Kidney glomerular epithelial cell (primary cell): ENCODE measurements around the gene TJAP1.
"Not testable (repeated sequence)": the region's sequence is repeated elsewhere in the genome, so short reads cannot be mapped to it uniquely, and the experiment has no call there.

Experiments used
- DNase-seq: peaks from one replicate; lab custom pipeline; 2025; lab: John Stamatoyannopoulos, UW

Gene TJAP1

GRCh38 chr6:43481591-43482236 is 4.3 kb downstream of the TJAP1 start:
- DNase-seq = no peak

DNA sequence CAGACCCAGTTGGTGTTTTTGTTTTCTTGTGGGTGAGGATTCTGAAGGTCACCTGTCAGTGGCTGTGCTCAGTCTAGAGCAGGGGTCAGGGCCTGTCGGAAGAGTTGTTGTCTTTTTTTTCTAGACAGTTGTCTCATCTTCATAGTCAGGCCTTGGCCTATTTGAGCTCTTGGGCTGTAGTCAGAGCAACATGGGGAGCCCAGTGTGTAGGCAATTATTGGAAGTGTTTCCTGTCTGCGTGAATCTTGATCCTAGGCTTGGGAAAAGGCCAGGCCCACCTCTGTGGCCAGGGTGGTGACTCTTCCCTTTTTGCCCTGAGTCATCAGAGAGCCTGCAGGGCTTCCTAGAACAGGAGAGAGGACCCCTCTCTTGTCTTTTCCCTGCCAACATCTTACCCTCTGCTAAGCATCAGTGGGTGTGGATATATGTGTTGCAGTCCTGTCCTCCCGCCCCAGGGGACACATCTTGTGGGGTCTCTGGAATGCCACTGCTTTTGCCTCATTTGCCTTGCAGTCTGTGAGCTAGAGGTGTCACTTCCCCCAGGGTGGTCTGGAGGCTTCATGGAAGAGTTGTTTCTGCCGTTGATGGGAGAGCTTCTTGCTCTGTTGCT is 11.4 kb downstream of the TJAP1 start:
- DNase-seq = no peak

DNA sequence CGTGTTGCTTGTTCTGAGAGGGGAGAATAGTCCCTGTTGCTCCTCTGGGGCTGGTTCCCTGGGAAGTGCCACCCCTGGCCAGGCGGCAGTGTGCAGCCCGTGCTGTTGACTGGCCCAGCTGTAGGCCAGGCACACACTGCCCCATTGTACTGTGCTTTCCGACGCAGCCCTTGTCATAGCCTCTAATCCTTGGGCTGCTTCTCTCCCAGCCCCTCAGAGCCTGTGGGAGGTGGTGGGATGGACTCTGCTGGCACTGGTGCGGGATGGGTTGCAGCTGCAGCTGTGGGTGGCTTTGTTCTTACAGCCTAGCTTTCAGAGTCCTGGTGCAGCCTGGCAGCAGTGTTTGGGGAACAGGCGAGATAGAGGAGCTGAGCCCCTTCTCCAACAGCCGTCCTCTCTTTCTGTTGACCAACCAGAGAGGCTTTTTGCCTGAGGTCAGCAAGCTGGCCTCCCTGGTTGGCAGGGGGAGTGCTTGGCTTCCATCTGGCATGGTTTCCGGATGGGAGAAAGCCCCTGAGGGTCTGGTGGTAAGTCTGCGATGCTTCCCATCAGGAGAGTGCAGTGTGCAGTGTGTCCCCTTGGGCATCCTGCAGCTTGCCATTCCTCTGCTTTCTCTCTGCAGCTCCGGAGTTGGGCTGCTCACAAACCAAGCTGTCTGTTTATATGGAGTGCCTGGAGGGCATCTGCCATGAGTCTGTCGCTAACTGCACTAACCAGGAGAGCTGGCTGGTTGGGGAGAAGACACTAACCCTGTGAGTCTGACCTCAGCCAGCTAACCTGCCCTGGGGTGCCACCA is 12.1 kb downstream of the TJAP1 start:
- DNase-seq = no peak

DNA sequence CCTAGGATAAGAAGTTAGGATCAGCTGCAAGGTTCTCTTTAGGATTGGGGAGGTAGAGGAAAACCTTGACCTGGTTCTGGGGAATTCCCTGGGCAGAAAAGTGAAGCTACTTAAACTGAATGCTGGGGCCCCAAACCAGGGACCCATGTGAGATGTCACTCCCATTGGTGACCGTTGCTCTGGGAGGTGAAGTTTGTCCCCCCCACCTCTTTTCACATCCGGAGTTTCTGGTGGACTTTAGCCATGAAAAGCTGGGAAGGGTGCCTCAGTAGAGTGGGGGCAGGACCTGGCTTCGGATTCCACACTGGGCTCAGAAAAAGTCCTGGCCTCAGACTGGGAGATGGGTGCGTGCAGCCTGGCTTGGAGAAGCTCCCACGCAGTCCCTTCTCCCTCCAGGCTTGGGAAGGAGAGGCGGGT is 13.2 kb downstream of the TJAP1 start:
- DNase-seq = no peak

- no peak for DNase-seq
Measured at GRCh38 chr6:43491750-43492661, 14.6 kb downstream of the TJAP1 start.

- DNase-seq = no peak
Measured at GRCh38 chr6:43492673-43493072, 15.3 kb downstream of the TJAP1 start.

DNA sequence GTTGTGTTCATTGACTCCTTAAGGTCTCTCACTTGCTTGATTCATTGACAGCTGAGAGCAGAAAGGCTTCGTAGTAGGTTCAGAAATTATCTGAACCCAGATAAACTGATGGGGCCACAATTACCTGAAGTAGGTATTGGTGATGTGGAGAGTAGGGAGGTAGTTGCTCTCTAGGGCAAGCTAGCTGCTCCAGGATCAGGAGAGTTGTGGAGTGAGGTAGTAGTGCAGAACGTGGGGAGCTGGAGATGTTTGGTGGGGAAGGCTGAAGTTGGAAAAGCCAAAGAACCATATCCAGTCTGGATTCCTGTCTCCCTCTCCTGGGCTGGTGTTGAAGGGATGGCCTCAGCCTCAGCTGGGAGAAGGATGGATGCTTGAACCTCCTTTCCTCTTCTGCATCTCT is 15.9 kb downstream of the TJAP1 start:
- DNase-seq = no peak

DNA sequence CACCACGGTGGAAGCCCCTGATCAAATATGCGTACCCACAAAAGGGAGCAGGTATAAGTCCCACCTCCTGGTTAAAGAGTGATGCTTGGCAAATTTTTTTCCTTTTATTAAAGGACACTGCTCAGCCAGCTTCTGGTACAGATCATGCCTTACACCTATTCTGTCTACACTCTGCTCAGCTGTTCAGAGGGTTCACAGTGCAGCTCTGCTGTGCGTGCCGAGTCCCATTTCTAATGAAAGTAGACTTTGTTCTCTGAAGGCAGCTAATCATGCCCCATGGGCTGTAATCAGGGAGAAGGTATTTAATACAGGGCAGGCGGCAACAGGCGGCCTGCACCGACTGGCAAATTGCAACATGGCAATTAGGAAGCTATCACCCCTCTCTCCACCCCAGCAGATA is 16.5 kb downstream of the TJAP1 start:
- no peak for DNase-seq

DNA sequence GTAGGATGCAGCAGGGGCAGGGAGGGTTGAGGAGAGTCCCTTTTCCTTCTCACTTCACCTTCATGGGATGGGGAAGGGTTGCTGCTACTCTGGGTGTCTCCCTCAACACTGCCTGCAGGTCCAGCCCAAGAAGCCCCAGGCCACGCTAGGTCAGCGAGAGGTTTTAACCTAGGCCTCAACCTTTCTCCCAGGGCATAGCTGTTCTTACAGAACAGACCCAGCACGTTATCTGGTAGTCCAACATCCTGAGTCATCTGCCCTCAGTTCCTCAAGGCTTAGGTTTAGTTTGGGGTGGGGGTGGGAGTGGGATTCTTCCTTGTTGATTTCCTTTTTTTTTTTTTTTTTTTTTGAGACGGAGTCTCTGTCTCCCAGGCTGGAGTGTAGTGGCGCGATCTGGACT is 17.0 kb downstream of the TJAP1 start:
- DNase-seq = no peak

DNA sequence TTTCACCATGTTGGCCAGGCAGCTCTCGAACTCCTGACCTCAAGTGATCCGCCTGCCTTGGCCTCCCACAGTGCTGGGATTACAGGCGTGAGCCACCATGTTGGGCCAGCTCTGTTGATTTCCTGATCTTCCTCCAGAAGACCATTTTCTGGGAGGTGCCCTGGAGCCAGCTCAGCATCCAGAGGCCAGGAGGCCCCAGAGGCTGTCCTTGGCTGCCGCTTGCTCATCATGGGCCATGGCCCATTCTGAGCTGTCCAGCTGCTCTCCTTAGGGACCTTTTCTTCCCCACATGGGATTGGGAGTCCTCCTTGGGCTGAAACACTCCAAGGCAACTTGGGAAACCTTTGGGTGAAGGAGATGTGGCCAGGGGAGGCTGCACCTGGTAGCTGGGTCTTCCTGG is 17.4 kb downstream of the TJAP1 start:
- no peak for DNase-seq

GRCh38 chr6:43495409-43495941 is 18.1 kb downstream of the TJAP1 start:
- no peak for DNase-seq

- no peak for DNase-seq
Measured at GRCh38 chr6:43496370-43497128, 19.2 kb downstream of the TJAP1 start.

- no peak for DNase-seq
Measured at GRCh38 chr6:43497129-43497396, 19.7 kb downstream of the TJAP1 start.

- DNase-seq = no peak
Measured at GRCh38 chr6:43497689-43498088, 20.3 kb downstream of the TJAP1 start.

GRCh38 chr6:43498291-43498690 is 20.9 kb downstream of the TJAP1 start:
- not testable (repeated sequence) for DNase-seq

DNA sequence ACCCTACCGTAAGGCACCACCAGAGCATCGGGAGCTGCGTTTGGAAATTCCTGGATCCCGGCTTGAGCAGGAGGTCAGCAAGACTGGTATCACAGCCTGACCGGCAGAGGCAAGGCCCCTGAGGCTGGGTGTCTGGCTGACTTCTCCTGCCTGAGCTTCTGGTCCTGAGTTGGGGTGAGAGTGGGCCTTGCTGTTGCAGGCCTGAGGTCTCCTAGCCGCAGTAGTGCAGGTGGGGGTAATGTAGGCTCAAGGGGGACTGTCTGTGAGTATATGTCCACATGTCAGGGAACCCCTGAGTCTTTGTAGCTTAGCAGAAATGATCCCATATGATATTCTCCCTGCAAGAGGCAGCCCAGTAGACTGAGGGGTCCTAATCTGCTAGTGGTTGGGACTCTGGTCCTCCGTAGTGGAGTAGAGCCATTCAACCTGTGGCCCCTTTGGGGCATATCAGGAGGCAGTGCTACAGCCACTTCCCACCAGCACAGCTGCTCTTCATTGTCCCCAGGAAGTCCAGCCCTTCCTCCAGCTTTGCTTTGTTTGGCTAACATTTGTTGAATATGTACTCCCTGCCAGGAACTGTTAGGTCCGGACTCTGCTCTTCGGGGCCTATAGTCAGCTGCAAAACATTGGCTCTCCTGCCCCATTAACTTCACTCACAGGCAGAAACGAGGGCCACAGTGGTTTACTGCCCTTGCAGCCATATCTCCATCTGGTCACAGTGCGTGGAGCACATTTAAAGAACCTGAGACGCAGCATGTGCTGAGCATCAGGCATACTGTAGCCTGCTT is 21.9 kb downstream of the TJAP1 start:
- DNase-seq = no peak

DNA sequence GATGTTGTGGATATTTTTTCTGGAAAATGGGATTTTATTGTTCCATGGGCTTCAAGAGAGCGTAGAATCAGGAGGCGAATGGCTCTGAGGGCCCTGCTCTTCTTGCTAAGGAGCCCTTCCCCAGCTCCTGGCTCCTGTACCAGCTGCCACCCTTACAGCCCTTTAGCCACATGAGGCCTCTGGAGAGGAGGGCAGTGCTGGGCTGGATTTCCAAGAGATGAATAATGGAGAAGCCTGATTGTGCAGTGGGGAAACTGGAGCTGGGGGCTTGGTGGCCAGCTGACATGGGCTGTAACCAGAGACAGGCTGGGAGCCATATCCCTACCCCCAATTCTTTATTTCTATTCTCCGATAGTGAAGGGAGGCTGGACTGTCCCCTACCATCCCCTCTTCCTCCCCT is 23.6 kb downstream of the TJAP1 start:
- no peak for DNase-seq

DNA sequence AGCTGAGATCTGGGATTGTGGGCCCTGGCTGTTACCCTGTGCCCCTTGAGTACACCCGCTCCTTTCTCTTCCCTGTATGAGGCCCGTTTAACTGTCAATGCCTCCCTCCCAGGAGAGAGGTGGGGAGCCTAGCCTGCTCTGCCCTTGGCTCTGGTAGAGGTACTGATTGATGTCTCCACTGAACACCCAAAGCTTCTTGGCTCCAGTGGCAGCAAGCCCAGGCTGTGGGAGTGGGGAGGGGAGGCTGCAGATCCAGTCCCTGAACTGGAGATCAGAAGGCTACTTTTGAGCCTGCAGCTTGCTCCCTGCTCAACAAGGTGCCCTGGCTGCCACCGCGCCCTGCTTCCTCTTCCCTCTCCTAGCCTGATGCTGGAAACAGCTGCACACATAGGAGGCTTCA is 25.3 kb downstream of the TJAP1 start:
- DNase-seq = no peak

DNA sequence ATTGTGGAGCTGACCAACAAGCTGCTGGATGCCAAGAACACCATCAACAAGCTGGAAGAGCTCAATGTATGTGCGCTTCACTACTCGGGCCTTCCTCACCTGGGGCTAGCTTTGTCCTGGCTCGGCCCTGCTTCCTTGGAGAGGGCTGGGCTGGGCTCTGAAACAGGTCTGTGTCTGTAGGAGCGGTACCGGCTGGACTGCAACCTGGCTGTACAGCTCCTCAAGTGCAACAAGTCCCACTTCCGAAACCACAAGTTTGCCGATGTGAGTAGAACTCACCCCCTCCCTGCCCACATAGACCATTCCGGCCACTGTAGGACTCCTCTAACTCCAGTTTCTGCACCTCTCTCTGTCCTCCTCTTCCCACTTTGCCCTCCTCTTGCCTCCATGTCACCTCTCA is 26.1 kb downstream of the TJAP1 start:
- DNase-seq = no peak

DNA sequence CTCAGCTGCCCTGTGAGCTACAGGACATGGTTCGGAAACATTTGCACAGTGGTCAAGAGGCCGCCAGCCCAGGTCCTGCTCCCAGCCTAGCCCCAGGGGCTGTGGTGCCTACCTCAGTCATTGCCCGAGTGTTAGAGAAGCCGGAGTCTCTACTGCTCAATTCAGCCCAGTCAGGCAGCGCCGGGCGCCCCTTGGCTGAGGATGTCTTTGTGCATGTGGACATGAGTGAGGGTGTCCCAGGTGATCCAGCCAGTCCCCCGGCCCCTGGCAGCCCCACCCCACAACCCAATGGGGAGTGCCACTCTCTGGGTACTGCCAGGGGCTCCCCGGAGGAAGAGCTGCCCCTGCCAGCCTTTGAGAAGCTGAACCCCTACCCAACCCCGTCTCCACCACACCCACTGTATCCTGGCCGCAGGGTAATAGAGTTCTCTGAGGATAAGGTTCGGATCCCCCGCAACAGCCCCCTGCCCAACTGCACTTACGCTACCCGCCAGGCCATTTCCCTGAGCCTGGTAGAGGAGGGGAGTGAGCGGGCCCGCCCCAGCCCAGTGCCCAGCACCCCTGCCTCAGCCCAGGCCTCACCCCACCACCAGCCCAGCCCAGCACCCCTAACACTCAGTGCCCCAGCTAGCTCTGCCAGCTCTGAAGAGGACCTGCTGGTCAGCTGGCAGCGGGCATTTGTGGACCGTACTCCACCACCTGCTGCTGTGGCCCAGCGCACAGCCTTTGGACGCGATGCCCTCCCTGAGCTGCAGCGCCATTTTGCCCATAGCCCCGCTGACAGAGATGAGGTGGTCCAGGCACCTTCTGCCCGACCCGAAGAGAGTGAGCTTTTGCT is 27.6 kb downstream of the TJAP1 start:
- DNase-seq = no peak
